PC-3 (cell line): ENCODE measurements around the gene AIG1. TPM values are rescaled to one million over a fixed set of nuclear protein-coding genes. Genes with fewer than 3 reads are reported as not detected.

Source experiments
- ATAC-seq: fragments of 200-7000 bp; cut with Tn5 transposase; 2 replicates; pipeline ENCODE4 v1.9.1; 2020; ENCODE audit warnings: mild to moderate bottlenecking, moderate library complexity
- BruUV-seq: library from RNA; stranded (reverse); fragments of 400-500 nt; replicated peaks from 2 replicates; lab custom pipeline; 2021; lab: Mats Ljungman, UMichigan
- CTCF ChIA-PET: fragments of 300-600 bp; sonication (Branson Sonifier 250); formaldehyde crosslinking; loops from one replicate; lab custom pipeline; 2022; ENCODE audit warnings: antibody characterized with exemption; lab: Charles Lee
- POLR2A ChIA-PET: fragments of 300-600 bp; sonication (Branson Sonifier 250); formaldehyde crosslinking; loops from one replicate; lab custom pipeline; 2022; ENCODE audit warnings: antibody characterized with exemption; ENCODE audit not compliant: unreplicated experiment; lab: Charles Lee
- DNase-seq: peaks from one replicate; pipeline ENCODE4 v3.0.0-alpha.2; 2015
- H2AFZ ChIP-seq: fragments of 300-600 bp; sonication (generic); 2 replicates; pipeline ENCODE4 v1.6.0; 2016; ENCODE audit warnings: antibody characterized with exemption, low read length
- H3F3A ChIP-seq: fragments of 300-600 bp; sonication (generic); one replicate; pipeline ENCODE4 v1.6.0; 2017; ENCODE audit warnings: antibody characterized with exemption, low read length, control low read depth, mild to moderate bottlenecking; ENCODE audit not compliant: unreplicated experiment
- H3K27ac ChIP-seq: fragments of 300-600 bp; sonication (generic); 2 replicates; pipeline ENCODE4 v1.5.1; 2016; ENCODE audit warnings: mild to moderate bottlenecking, low read length
- H3K27me3 ChIP-seq: fragments of 300-600 bp; sonication (generic); 2 replicates; pipeline ENCODE4 v1.6.1; 2016; ENCODE audit warnings: low read length, mixed read lengths
- H3K36me3 ChIP-seq: fragments of 300-600 bp; sonication (generic); 2 replicates; pipeline ENCODE4 v1.6.1; 2016; ENCODE audit warnings: low read depth, mixed run types, low read length, mixed read lengths
- H3K4me1 ChIP-seq: fragments of 300-600 bp; sonication (generic); 2 replicates; pipeline ENCODE4 v1.5.1; 2016; ENCODE audit warnings: low read length; ENCODE audit not compliant: insufficient read depth
- H3K4me2 ChIP-seq: fragments of 300-600 bp; sonication (generic); 2 replicates; pipeline ENCODE4 v1.6.0; 2016; ENCODE audit warnings: low read length
- H3K4me3 ChIP-seq: fragments of 300-600 bp; sonication (generic); 2 replicates; pipeline ENCODE4 v1.5.1; 2016; ENCODE audit warnings: mild to moderate bottlenecking, low read length, mixed read lengths
- H3K79me2 ChIP-seq: fragments of 300-600 bp; sonication (generic); 2 replicates; pipeline ENCODE4 v1.6.1; 2017; ENCODE audit warnings: low read length, mixed read lengths
- H3K9ac ChIP-seq: fragments of 300-600 bp; sonication (generic); 2 replicates; pipeline ENCODE4 v1.6.0; 2016; ENCODE audit warnings: mild to moderate bottlenecking, low read length
- H3K9me2 ChIP-seq: fragments of 300-600 bp; sonication (generic); replicated peaks from 2 replicates; pipeline ENCODE4 v1.6.1; 2016; ENCODE audit warnings: mixed run types, low read length, mixed read lengths
- H3K9me3 ChIP-seq: fragments of 300-600 bp; sonication (generic); 2 replicates; pipeline ENCODE4 v1.6.1; 2016; ENCODE audit warnings: low read length, mixed read lengths
- H4K20me1 ChIP-seq: fragments of 300-600 bp; sonication (generic); 2 replicates; pipeline ENCODE4 v1.6.1; 2016; ENCODE audit warnings: low read length, mixed read lengths
- EZH2 ChIP-seq: fragments of 300-600 bp; sonication (generic); IDR thresholded peaks from one replicate; pipeline ENCODE4 v1.6.1; 2017; ENCODE audit warnings: antibody characterized with exemption, mild to moderate bottlenecking, low read length; ENCODE audit not compliant: unreplicated experiment
- EZH2phosphoT487 ChIP-seq: fragments of 300-600 bp; sonication (generic); IDR thresholded peaks from 2 replicates; pipeline ENCODE4 v1.6.1; 2018; ENCODE audit warnings: mild to moderate bottlenecking, antibody characterized with exemption, low read length, borderline replicate concordance
- intact Hi-C: fragments of 100-400 bp; cut with micrococcal nuclease; formaldehyde crosslinking; loops from 2 replicates; pipeline ENCODE4 v1.9.0; 2023
- total RNA-seq: library from RNA; depleted of rRNA; stranded (reverse); fragments of >200 nt; gene quantifications from 2 replicates; pipeline ENCODE4 v1.2.3, GENCODE V29; 2014
- TF ChIP-seq, protein P1 (sequence below): fragments of 300-600 bp; sonication (generic); conservative IDR thresholded peaks from 2 replicates; pipeline ENCODE4 v1.5.1; 2017; ENCODE audit warnings: antibody characterized with exemption, low read depth, mild to moderate bottlenecking, low read length

Gene AIG1
- total RNA-seq, 1 experiment from 2014 or later: 32.7 TPM

DNA sequence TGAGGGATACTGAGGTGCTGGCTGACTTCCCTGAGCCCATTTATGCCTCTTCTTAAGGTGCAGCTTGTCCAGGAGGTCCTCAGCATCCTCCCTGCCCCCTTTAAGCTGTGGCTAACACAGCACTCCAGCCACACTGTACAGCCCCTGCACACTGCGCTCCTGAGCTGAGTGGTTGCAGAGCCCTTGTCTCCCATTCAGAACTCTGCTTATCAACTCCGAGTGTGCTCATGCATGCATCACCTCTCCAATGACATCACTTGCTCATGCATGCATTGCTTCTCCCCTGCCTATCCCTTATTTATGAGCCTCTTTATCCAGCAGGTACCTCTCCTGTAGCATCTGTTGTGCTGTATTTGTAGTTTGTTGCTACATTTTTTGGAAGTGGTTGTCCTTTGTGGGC, 124.6 kb downstream of the AIG1 start:
- no peak overlapping the region for H3K27ac ChIP-seq
- CTCF ChIA-PET: no interaction called here
- no peaks in the 10 kb centered on the region for H3K79me2 ChIP-seq
- H3K4me3 ChIP-seq: no peak overlapping the region
- BruUV-seq: no TSS peak
- POLR2A ChIA-PET: no interaction called here
- H3K9me2 ChIP-seq: no peaks in the 10 kb centered on the region
- H3K4me1 ChIP-seq: no peaks in the 10 kb centered on the region
- no peaks in the 10 kb centered on the region for H3F3A ChIP-seq
- no peaks in the 10 kb centered on the region for H3K36me3 ChIP-seq
- no peaks in the 10 kb centered on the region for H3K27me3 ChIP-seq
- H3K4me2 ChIP-seq: no peak overlapping the region
- ATAC-seq (no peak), DNase-seq (no peak)
- no peaks in the 10 kb centered on the region for H4K20me1 ChIP-seq
- TF ChIP-seq EZH2 (no peak), EZH2phosphoT487 (no peak)
- TF ChIP-seq, protein P1, sequence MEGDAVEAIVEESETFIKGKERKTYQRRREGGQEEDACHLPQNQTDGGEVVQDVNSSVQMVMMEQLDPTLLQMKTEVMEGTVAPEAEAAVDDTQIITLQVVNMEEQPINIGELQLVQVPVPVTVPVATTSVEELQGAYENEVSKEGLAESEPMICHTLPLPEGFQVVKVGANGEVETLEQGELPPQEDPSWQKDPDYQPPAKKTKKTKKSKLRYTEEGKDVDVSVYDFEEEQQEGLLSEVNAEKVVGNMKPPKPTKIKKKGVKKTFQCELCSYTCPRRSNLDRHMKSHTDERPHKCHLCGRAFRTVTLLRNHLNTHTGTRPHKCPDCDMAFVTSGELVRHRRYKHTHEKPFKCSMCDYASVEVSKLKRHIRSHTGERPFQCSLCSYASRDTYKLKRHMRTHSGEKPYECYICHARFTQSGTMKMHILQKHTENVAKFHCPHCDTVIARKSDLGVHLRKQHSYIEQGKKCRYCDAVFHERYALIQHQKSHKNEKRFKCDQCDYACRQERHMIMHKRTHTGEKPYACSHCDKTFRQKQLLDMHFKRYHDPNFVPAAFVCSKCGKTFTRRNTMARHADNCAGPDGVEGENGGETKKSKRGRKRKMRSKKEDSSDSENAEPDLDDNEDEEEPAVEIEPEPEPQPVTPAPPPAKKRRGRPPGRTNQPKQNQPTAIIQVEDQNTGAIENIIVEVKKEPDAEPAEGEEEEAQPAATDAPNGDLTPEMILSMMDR: no peak
- H2AFZ ChIP-seq: no peak overlapping the region
- intact Hi-C loops: no loop called here
- no peaks in the 10 kb centered on the region for H3K9me3 ChIP-seq
- H3K9ac ChIP-seq: no peak overlapping the region

GRCh38 chr6:143187238-143187923, 126.7 kb downstream of the AIG1 start:
- Histone ChIP-seq H3K4me1 (no peaks in the 10 kb centered on the region; the same call in 1 of the 2 replicates), H3F3A (no peaks in the 10 kb centered on the region), H2AFZ (no peak overlapping the region), H3K4me3 (no peak overlapping the region), H3K36me3 (no peaks in the 10 kb centered on the region), H3K4me2 (no peak overlapping the region), H3K27ac (no peak overlapping the region), H3K27me3 (no peaks in the 10 kb centered on the region), H4K20me1 (no peaks in the 10 kb centered on the region), H3K9me2 (no peaks in the 10 kb centered on the region), H3K79me2 (no peaks in the 10 kb centered on the region), H3K9me3 (no peaks in the 10 kb centered on the region), H3K9ac (no peak overlapping the region)
- intact Hi-C loops: no loop called here
- ChIA-PET CTCF (no interaction called here), POLR2A (no interaction called here)
- ATAC-seq (peak; percentile 40; the same call in 1 of the 2 replicates), DNase-seq (peak; percentile 13)
- BruUV-seq: no TSS peak
- TF ChIP-seq, protein P1: no peak
- TF ChIP-seq EZH2: no peak
- no peak for TF ChIP-seq EZH2phosphoT487

- no peak overlapping the region for H3K4me3 ChIP-seq
- ChIA-PET POLR2A (no interaction called here), CTCF (no interaction called here)
- no peak overlapping the region for H3K9ac ChIP-seq
- H3K4me1 ChIP-seq: no peaks in the 10 kb centered on the region; the same call in 1 of the 2 replicates
- BruUV-seq: no TSS peak
- DNase-seq: no peak
- H3K27me3 ChIP-seq: no peaks in the 10 kb centered on the region
- intact Hi-C loops: no loop called here
- H3K9me2 ChIP-seq: no peaks in the 10 kb centered on the region
- H3K36me3 ChIP-seq: no peaks in the 10 kb centered on the region
- no peaks in the 10 kb centered on the region for H3F3A ChIP-seq
- no peaks in the 10 kb centered on the region for H4K20me1 ChIP-seq
- H3K4me2 ChIP-seq: no peak overlapping the region
- no peak overlapping the region for H3K27ac ChIP-seq
- no peaks in the 10 kb centered on the region for H3K9me3 ChIP-seq
- TF ChIP-seq, protein P1: no peak
- TF ChIP-seq EZH2phosphoT487 (no peak), EZH2 (no peak)
- ATAC-seq: no peak
- H2AFZ ChIP-seq: no peak overlapping the region
- no peaks in the 10 kb centered on the region for H3K79me2 ChIP-seq
These were observed 127.6 kb downstream of the AIG1 start for GRCh38 chr6:143188292-143188691.
